A673 (cell line): ENCODE results near the gene AAMP.

Experiments
- CTCF ChIP-seq: fragments of 300-800, 200-600 bp; sonication (generic); conservative IDR thresholded peaks from 2 replicates; pipeline ENCODE4 v1.5.1; 2017; ENCODE audit warnings: low read depth, mild to moderate bottlenecking, antibody characterized with exemption, low read length, moderate library complexity, mixed read lengths
- EZH2 ChIP-seq: fragments of 200-600 bp; sonication (generic); IDR thresholded peaks from 2 replicates; pipeline ENCODE4 v1.6.1; 2017; ENCODE audit warnings: borderline replicate concordance, low read depth, mild to moderate bottlenecking, mixed read lengths, antibody characterized with exemption, low read length; ENCODE audit not compliant: poor library complexity, severe bottlenecking

GRCh38 chr2:218217360-218218267 lies 52.3 kb downstream of the AAMP start:
- TF ChIP-seq CTCF (no peak), EZH2 (no peak)
